IMR-90 (cell line): ENCODE data around the gene MMAB.

ENCODE experiments used
- CTCF ChIP-seq: conservative IDR thresholded peaks from 2 replicates; pipeline ENCODE4 v1.5.1; 2012; ENCODE audit warnings: mild to moderate bottlenecking, low read depth, low read length, improper control_type of control experiment
- POLR2A ChIP-seq: IDR thresholded peaks from 2 replicates; pipeline ENCODE4 v1.6.1; 2012; ENCODE audit warnings: mild to moderate bottlenecking, low read depth, low read length
- SMC3 ChIP-seq: fragments of 150-350 bp; IDR thresholded peaks from 2 replicates; pipeline ENCODE4 v1.6.1; 2016; ENCODE audit warnings: low read depth, mild to moderate bottlenecking, antibody characterized with exemption, low read length, moderate library complexity
- USF2 ChIP-seq: fragments of 150-350 bp; IDR thresholded peaks from 2 replicates; pipeline ENCODE4 v1.6.1; 2017; ENCODE audit warnings: mild to moderate bottlenecking, antibody characterized with exemption, low read length, low read depth

DNA sequence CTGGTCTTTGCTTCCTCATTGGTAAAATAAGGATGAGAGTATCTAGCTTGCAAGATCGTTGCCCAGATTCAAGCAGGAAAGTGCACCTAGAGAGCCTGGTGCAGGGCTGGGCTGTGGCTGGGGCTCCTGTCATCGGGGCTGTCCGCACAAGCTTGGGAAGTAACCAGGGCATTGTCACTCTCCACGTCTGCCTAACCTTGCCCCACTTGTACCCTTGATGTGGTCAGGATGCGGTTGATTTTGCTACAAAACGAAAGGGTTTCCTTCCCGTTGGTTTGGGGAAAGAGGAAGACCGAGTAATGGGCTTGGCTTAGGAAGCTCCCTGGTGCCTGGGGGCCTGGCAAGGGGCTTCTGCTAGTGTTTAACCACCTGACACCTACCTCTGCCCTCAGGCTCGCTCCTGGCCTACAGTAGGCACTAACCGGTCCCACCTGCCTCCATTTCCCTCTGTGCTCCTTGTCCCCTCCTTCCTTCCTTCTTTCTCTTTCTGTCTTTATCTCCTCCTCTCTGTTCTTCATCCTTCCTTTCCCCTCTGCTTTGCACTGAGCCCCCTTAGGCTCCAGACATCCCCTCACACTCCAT lies 22.1 kb upstream of the MMAB start:
- TF ChIP-seq CTCF (no peak), POLR2A (no peak), SMC3 (no peak), USF2 (no peak)
